Natural killer cell (primary cell): Measurements from ENCODE around the gene ZFYVE16. TPM values are rescaled to one million over a fixed set of nuclear protein-coding genes. Genes with fewer than 3 reads are reported as not detected.

Experiments
- ATAC-seq, 3 donors: fragments of 150-1000 bp in 2 of 3; fragments of 200-7000 bp in 1 of 3; cut with Tn5 transposase; 1 replicate in 1 of 3; 2 replicates in 2 of 3; pipeline ENCODE4 v1.10.0; 2021; ENCODE audit warnings: mild to moderate bottlenecking in 2 of 3, moderate library complexity in 2 of 3
- DNase-seq, 2 donors: peaks; one replicate each; pipeline versions ENCODE4 v3.0.0 to v3.0.0-alpha.2; 2013 to 2021; ENCODE audit warnings: mixed read lengths in 1 of 2
- H3K27ac ChIP-seq: one replicate; pipeline ENCODE4 v1.5.1; 2013; ENCODE audit warnings: mild to moderate bottlenecking, low read length
- H3K27me3 ChIP-seq: one replicate; pipeline ENCODE4 v1.6.1; 2013; ENCODE audit warnings: low read length; ENCODE audit not compliant: control insufficient read depth, insufficient read depth
- H3K36me3 ChIP-seq: one replicate; pipeline ENCODE4 v1.6.1; 2013; ENCODE audit warnings: low read length; ENCODE audit not compliant: control insufficient read depth, insufficient read depth
- H3K4me1 ChIP-seq: one replicate; pipeline ENCODE4 v1.6.1; 2013; ENCODE audit warnings: low read length; ENCODE audit not compliant: control insufficient read depth, insufficient read depth
- H3K4me3 ChIP-seq: one replicate; pipeline ENCODE4 v1.5.1; 2013; ENCODE audit warnings: low read length
- H3K9me3 ChIP-seq: one replicate; pipeline ENCODE4 v1.6.1; 2013; ENCODE audit warnings: low read length; ENCODE audit not compliant: control insufficient read depth, insufficient read depth
- H3K27ac Mint-ChIP-seq, 2 donors: one replicate each; pipeline ENCODE4 v1.8.0; 2022; ENCODE audit warnings: mild to moderate bottlenecking in 2 of 2, mixed read lengths in 2 of 2, moderate library complexity in 1 of 2
- H3K27me3 Mint-ChIP-seq, 2 donors: one replicate each; pipeline ENCODE4 v1.8.0; 2022; ENCODE audit warnings: low read depth in 2 of 2, mixed read lengths in 2 of 2
- H3K36me3 Mint-ChIP-seq: one replicate; pipeline ENCODE4 v1.8.0; 2022; ENCODE audit warnings: mixed read lengths
- H3K4me1 Mint-ChIP-seq, 2 donors: one replicate each; pipeline ENCODE4 v1.8.0; 2022; ENCODE audit warnings: mixed read lengths in 2 of 2
- H3K4me3 Mint-ChIP-seq: one replicate; pipeline ENCODE4 v1.8.0; 2022; ENCODE audit warnings: mild to moderate bottlenecking, moderate library complexity, mixed read lengths
- H3K9me3 Mint-ChIP-seq, 2 donors: one replicate each; pipeline ENCODE4 v1.8.0; 2022; ENCODE audit warnings: mixed read lengths in 2 of 2
- CTCF ChIP-seq: fragments of 200-600 bp; IDR thresholded peaks from one replicate; pipeline ENCODE4 v1.8.0; 2022; ENCODE audit warnings: antibody characterized with exemption
- WGBS: methylation state at CpG from one replicate; pipeline ENCODE4 v1.1.7; 2013; ENCODE audit warnings: missing lambda C conversion rate; ENCODE audit not compliant: insufficient coverage; 5-methylcytosine and 5-hydroxymethylcytosine counted together
- intact Hi-C: fragments of 100-400 bp; cut with micrococcal nuclease; formaldehyde crosslinking; loops from one replicate; pipeline ENCODE4 v1.14.2; 2022
- total RNA-seq, 4 donors: library from RNA; stranded (reverse); fragments of 120-200 nt in 1 of 4; gene quantifications; one replicate each; pipeline versions ENCODE4 v1.2.3 to v1.2.4, GENCODE V29; 2013 to 2022

Gene ZFYVE16
- total RNA-seq, 3 donors from 2014 or later (not counting 1 experiment from before 2014, with no cell fraction given) = 24.4 to 36.6 (median 30.1) TPM

GRCh38 chr5:80487444-80487828, 79.6 kb downstream of the ZFYVE16 start:
- Histone ChIP-seq H3K36me3 (no peaks in the 10 kb centered on the region), H3K27ac (no peak overlapping the region), H3K4me3 (peak overlapping the region; percentile 19), H3K27me3 (peaks cover 8% of the 10 kb centered on the region), H3K4me1 (peaks cover 12% of the 10 kb centered on the region), H3K9me3 (peaks cover 8% of the 10 kb centered on the region)
- intact Hi-C loops = no loop called here
- DNase-seq = no peak
- WGBS = 65% methylated on average over 18 of the region's 18 CpGs
- H3K4me3 Mint-ChIP-seq = peak overlapping the region; percentile 66
- no peak overlapping the region for H3K27ac Mint-ChIP-seq
- H3K27me3 Mint-ChIP-seq = peaks cover 24 to 40% of the 10 kb centered on the region in 2 donors
- no peak for TF ChIP-seq CTCF
- peaks cover 5% of the 10 kb centered on the region in 2 donors for H3K9me3 Mint-ChIP-seq
- ATAC-seq = no peak
- peaks cover 9 to 12% of the 10 kb centered on the region in 2 donors for H3K4me1 Mint-ChIP-seq
- H3K36me3 Mint-ChIP-seq = peaks cover 21% of the 10 kb centered on the region

- peak within 1 kb of the TSS; percentile 66 for H3K4me3 Mint-ChIP-seq
- H3K4me1 ChIP-seq = peaks cover 12% of the 10 kb centered on the region
- peak; percentile 18 to 64 (median 62) for ATAC-seq
- peaks cover 4% of the 10 kb centered on the region for H3K9me3 ChIP-seq
- no peak within 1 kb of the TSS for H3K27ac ChIP-seq
- no peak for TF ChIP-seq CTCF
- intact Hi-C loops = no loop called here
- H3K36me3 ChIP-seq = no peaks in the 10 kb centered on the region
- peaks cover under 1 to 3% of the 10 kb centered on the region in 2 donors for H3K9me3 Mint-ChIP-seq
- peaks cover 15% of the 10 kb centered on the region for H3K36me3 Mint-ChIP-seq
- whole genome bisulfite sequencing = 1% methylated on average over 85 of the region's 85 CpGs
- H3K27me3 ChIP-seq = peaks cover 8% of the 10 kb centered on the region
- peak in 1 of 2 donors; percentile 84 for DNase-seq
- no peak within 1 kb of the TSS for H3K27ac Mint-ChIP-seq
- H3K4me3 ChIP-seq = peak within 1 kb of the TSS; percentile 19
- peaks cover 9 to 12% of the 10 kb centered on the region in 2 donors for H3K4me1 Mint-ChIP-seq
- peaks cover 24 to 40% of the 10 kb centered on the region in 2 donors for H3K27me3 Mint-ChIP-seq
These were observed 80.2 kb downstream of the ZFYVE16 start, which contains the start of gene FAM151B for GRCh38 chr5:80487829-80488721. TSS of gene FAM151B (plus strand) at chr5:80488100. CDS start at chr5:80488124, 24 bp downstream.

GRCh38 chr5:80491296-80491695, 83.4 kb downstream of the ZFYVE16 start:
- Histone ChIP-seq H3K27me3 (peaks cover 8% of the 10 kb centered on the region), H3K36me3 (no peaks in the 10 kb centered on the region), H3K27ac (no peak overlapping the region), H3K4me1 (peaks cover 12% of the 10 kb centered on the region), H3K4me3 (no peak overlapping the region), H3K9me3 (no peaks in the 10 kb centered on the region)
- ATAC-seq = no peak
- Mint-ChIP-seq H3K27me3 (peaks cover 27 to 46% of the 10 kb centered on the region in 2 donors), H3K27ac (no peak overlapping the region), H3K9me3 (peaks cover 0 to 3% of the 10 kb centered on the region in 2 donors), H3K4me3 (no peak overlapping the region), H3K4me1 (peaks cover 9 to 12% of the 10 kb centered on the region in 2 donors), H3K36me3 (peaks cover 10% of the 10 kb centered on the region)
- TF ChIP-seq CTCF = no peak
- intact Hi-C loops = no loop called here
- no peak for DNase-seq
- WGBS = 91% methylated on average over 3 of the region's 3 CpGs
